PC-3 (cell line): ENCODE measurements around the gene SLC41A2. TPM values are rescaled to one million over a fixed set of nuclear protein-coding genes. Genes with fewer than 3 reads are reported as not detected.

Source experiments
- ATAC-seq: fragments of 200-7000 bp; cut with Tn5 transposase; 2 replicates; pipeline ENCODE4 v1.9.1; 2020; ENCODE audit warnings: mild to moderate bottlenecking, moderate library complexity
- BruUV-seq: library from RNA; stranded (reverse); fragments of 400-500 nt; replicated peaks from 2 replicates; lab custom pipeline; 2021; lab: Mats Ljungman, UMichigan
- CTCF ChIA-PET: fragments of 300-600 bp; sonication (Branson Sonifier 250); formaldehyde crosslinking; loops from one replicate; lab custom pipeline; 2022; ENCODE audit warnings: antibody characterized with exemption; lab: Charles Lee
- POLR2A ChIA-PET: fragments of 300-600 bp; sonication (Branson Sonifier 250); formaldehyde crosslinking; loops from one replicate; lab custom pipeline; 2022; ENCODE audit warnings: antibody characterized with exemption; ENCODE audit not compliant: unreplicated experiment; lab: Charles Lee
- DNase-seq: peaks from one replicate; pipeline ENCODE4 v3.0.0-alpha.2; 2015
- H2AFZ ChIP-seq: fragments of 300-600 bp; sonication (generic); 2 replicates; pipeline ENCODE4 v1.6.0; 2016; ENCODE audit warnings: antibody characterized with exemption, low read length
- H3F3A ChIP-seq: fragments of 300-600 bp; sonication (generic); one replicate; pipeline ENCODE4 v1.6.0; 2017; ENCODE audit warnings: antibody characterized with exemption, low read length, control low read depth, mild to moderate bottlenecking; ENCODE audit not compliant: unreplicated experiment
- H3K27ac ChIP-seq: fragments of 300-600 bp; sonication (generic); 2 replicates; pipeline ENCODE4 v1.5.1; 2016; ENCODE audit warnings: mild to moderate bottlenecking, low read length
- H3K27me3 ChIP-seq: fragments of 300-600 bp; sonication (generic); 2 replicates; pipeline ENCODE4 v1.6.1; 2016; ENCODE audit warnings: low read length, mixed read lengths
- H3K36me3 ChIP-seq: fragments of 300-600 bp; sonication (generic); 2 replicates; pipeline ENCODE4 v1.6.1; 2016; ENCODE audit warnings: low read depth, mixed run types, low read length, mixed read lengths
- H3K4me1 ChIP-seq: fragments of 300-600 bp; sonication (generic); 2 replicates; pipeline ENCODE4 v1.5.1; 2016; ENCODE audit warnings: low read length; ENCODE audit not compliant: insufficient read depth
- H3K4me2 ChIP-seq: fragments of 300-600 bp; sonication (generic); 2 replicates; pipeline ENCODE4 v1.6.0; 2016; ENCODE audit warnings: low read length
- H3K4me3 ChIP-seq: fragments of 300-600 bp; sonication (generic); 2 replicates; pipeline ENCODE4 v1.5.1; 2016; ENCODE audit warnings: mild to moderate bottlenecking, low read length, mixed read lengths
- H3K79me2 ChIP-seq: fragments of 300-600 bp; sonication (generic); 2 replicates; pipeline ENCODE4 v1.6.1; 2017; ENCODE audit warnings: low read length, mixed read lengths
- H3K9ac ChIP-seq: fragments of 300-600 bp; sonication (generic); 2 replicates; pipeline ENCODE4 v1.6.0; 2016; ENCODE audit warnings: mild to moderate bottlenecking, low read length
- H3K9me2 ChIP-seq: fragments of 300-600 bp; sonication (generic); replicated peaks from 2 replicates; pipeline ENCODE4 v1.6.1; 2016; ENCODE audit warnings: mixed run types, low read length, mixed read lengths
- H3K9me3 ChIP-seq: fragments of 300-600 bp; sonication (generic); 2 replicates; pipeline ENCODE4 v1.6.1; 2016; ENCODE audit warnings: low read length, mixed read lengths
- H4K20me1 ChIP-seq: fragments of 300-600 bp; sonication (generic); 2 replicates; pipeline ENCODE4 v1.6.1; 2016; ENCODE audit warnings: low read length, mixed read lengths
- CTCF ChIP-seq: fragments of 300-600 bp; sonication (generic); conservative IDR thresholded peaks from 2 replicates; pipeline ENCODE4 v1.5.1; 2017; ENCODE audit warnings: antibody characterized with exemption, low read depth, mild to moderate bottlenecking, low read length
- EZH2 ChIP-seq: fragments of 300-600 bp; sonication (generic); IDR thresholded peaks from one replicate; pipeline ENCODE4 v1.6.1; 2017; ENCODE audit warnings: antibody characterized with exemption, mild to moderate bottlenecking, low read length; ENCODE audit not compliant: unreplicated experiment
- EZH2phosphoT487 ChIP-seq: fragments of 300-600 bp; sonication (generic); IDR thresholded peaks from 2 replicates; pipeline ENCODE4 v1.6.1; 2018; ENCODE audit warnings: mild to moderate bottlenecking, antibody characterized with exemption, low read length, borderline replicate concordance
- intact Hi-C: fragments of 100-400 bp; cut with micrococcal nuclease; formaldehyde crosslinking; loops from 2 replicates; pipeline ENCODE4 v1.9.0; 2023
- total RNA-seq: library from RNA; depleted of rRNA; stranded (reverse); fragments of >200 nt; gene quantifications from 2 replicates; pipeline ENCODE4 v1.2.3, GENCODE V29; 2014

SLC41A2 gene
- total RNA-seq, 1 experiment from 2014 or later: 16.3 TPM

- TF ChIP-seq EZH2 (no peak), EZH2phosphoT487 (no peak), CTCF (no peak)
- no peaks in the 10 kb centered on the region for H3K79me2 ChIP-seq
- no peak for ATAC-seq
- H3K36me3 ChIP-seq: no peaks in the 10 kb centered on the region
- no peaks in the 10 kb centered on the region for H3K9me3 ChIP-seq
- CTCF ChIA-PET: no interaction called here
- H2AFZ ChIP-seq: no peak overlapping the region
- H3K27ac ChIP-seq: no peak overlapping the region
- DNase-seq: no peak
- H3K27me3 ChIP-seq: no peaks in the 10 kb centered on the region
- POLR2A ChIA-PET: no interaction called here
- no peak overlapping the region for H3K4me3 ChIP-seq
- H3K9ac ChIP-seq: no peak overlapping the region
- no peaks in the 10 kb centered on the region for H4K20me1 ChIP-seq
- H3K4me1 ChIP-seq: no peaks in the 10 kb centered on the region
- no peaks in the 10 kb centered on the region for H3K9me2 ChIP-seq
- intact Hi-C loops: no loop called here
- H3K4me2 ChIP-seq: no peak overlapping the region
- no TSS peak for BruUV-seq
- H3F3A ChIP-seq: no peaks in the 10 kb centered on the region
Observed at GRCh38 chr12:104966677-104967076, 8.6 kb upstream of the SLC41A2 start.

- intact Hi-C loops: no loop called here
- H3K9ac ChIP-seq: no peak overlapping the region
- no peak overlapping the region for H3K4me3 ChIP-seq
- peaks cover 3% of the 10 kb centered on the region for H3K4me1 ChIP-seq
- no TSS peak for BruUV-seq
- H3K79me2 ChIP-seq: no peaks in the 10 kb centered on the region
- no peak overlapping the region for H3K27ac ChIP-seq
- no peaks in the 10 kb centered on the region for H3K9me2 ChIP-seq
- H3K27me3 ChIP-seq: no peaks in the 10 kb centered on the region
- H3K9me3 ChIP-seq: no peaks in the 10 kb centered on the region
- POLR2A ChIA-PET: no interaction called here
- H4K20me1 ChIP-seq: no peaks in the 10 kb centered on the region
- no peak for ATAC-seq
- no peak overlapping the region for H2AFZ ChIP-seq
- CTCF ChIA-PET: no interaction called here
- DNase-seq: no peak
- H3K36me3 ChIP-seq: no peaks in the 10 kb centered on the region
- H3F3A ChIP-seq: no peaks in the 10 kb centered on the region
- H3K4me2 ChIP-seq: no peak overlapping the region
- TF ChIP-seq EZH2phosphoT487: no peak
- no peak for TF ChIP-seq EZH2
- no peak for TF ChIP-seq CTCF
Observed at GRCh38 chr12:104964856-104965205, 6.7 kb upstream of the SLC41A2 start.

- H4K20me1 ChIP-seq: no peaks in the 10 kb centered on the region
- no TSS peak for BruUV-seq
- ATAC-seq (no peak), DNase-seq (no peak)
- H3K9ac ChIP-seq: no peak overlapping the region
- peaks cover 8% of the 10 kb centered on the region for H3K4me1 ChIP-seq
- no peak overlapping the region for H3K27ac ChIP-seq
- no peaks in the 10 kb centered on the region for H3K27me3 ChIP-seq
- H3F3A ChIP-seq: no peaks in the 10 kb centered on the region
- H2AFZ ChIP-seq: no peak overlapping the region
- no peaks in the 10 kb centered on the region for H3K9me3 ChIP-seq
- ChIA-PET POLR2A (interaction anchor here (0.6 kb wide), 1 partner anchor 701 kb away, joined by 3 read pairs; no protein-coding TSS in a partner anchor), CTCF (no interaction called here)
- TF ChIP-seq CTCF (no peak), EZH2phosphoT487 (no peak), EZH2 (no peak)
- no peak overlapping the region for H3K4me2 ChIP-seq
- no peaks in the 10 kb centered on the region for H3K9me2 ChIP-seq
- H3K4me3 ChIP-seq: no peak overlapping the region
- no peaks in the 10 kb centered on the region for H3K79me2 ChIP-seq
- intact Hi-C loops: no loop called here
- no peaks in the 10 kb centered on the region for H3K36me3 ChIP-seq
Observed at GRCh38 chr12:104964167-104964855, 6.2 kb upstream of the SLC41A2 start.
